ENCODE results near the gene RAB6A. TPM values are rescaled to one million over a fixed set of nuclear protein-coding genes. Genes with fewer than 3 reads are reported as not detected.
A peak's percentile ranks its signal among the peaks of the same experiment; 100 is the strongest.

RAB6A gene
- total and polyA plus RNA-seq, 2 experiments from 2014 or later, result 119 to 218 TPM

GRCh38 chr11:73663604-73664495 lies 97.0 kb downstream of the RAB6A start:
- no peaks in the 10 kb centered on the region for H3K4me1 ChIP-seq (ENCODE audit: low read depth)
- no peak overlapping the region for H3K27ac ChIP-seq
- no peak for DNase-seq (ENCODE audit: low read depth in 1 of 2, low spot score in 1 of 2)
- H3K9me3 ChIP-seq (ENCODE audit: low read depth), result no peaks in the 10 kb centered on the region
- no peaks in the 10 kb centered on the region for H3K27me3 ChIP-seq
- H3K4me3 ChIP-seq, result no peak overlapping the region
- no peaks in the 10 kb centered on the region for H3K36me3 ChIP-seq
- TF ChIP-seq, protein P1, sequence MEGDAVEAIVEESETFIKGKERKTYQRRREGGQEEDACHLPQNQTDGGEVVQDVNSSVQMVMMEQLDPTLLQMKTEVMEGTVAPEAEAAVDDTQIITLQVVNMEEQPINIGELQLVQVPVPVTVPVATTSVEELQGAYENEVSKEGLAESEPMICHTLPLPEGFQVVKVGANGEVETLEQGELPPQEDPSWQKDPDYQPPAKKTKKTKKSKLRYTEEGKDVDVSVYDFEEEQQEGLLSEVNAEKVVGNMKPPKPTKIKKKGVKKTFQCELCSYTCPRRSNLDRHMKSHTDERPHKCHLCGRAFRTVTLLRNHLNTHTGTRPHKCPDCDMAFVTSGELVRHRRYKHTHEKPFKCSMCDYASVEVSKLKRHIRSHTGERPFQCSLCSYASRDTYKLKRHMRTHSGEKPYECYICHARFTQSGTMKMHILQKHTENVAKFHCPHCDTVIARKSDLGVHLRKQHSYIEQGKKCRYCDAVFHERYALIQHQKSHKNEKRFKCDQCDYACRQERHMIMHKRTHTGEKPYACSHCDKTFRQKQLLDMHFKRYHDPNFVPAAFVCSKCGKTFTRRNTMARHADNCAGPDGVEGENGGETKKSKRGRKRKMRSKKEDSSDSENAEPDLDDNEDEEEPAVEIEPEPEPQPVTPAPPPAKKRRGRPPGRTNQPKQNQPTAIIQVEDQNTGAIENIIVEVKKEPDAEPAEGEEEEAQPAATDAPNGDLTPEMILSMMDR (IDR thresholded peaks at IDR 0.05; ENCODE audit: low read depth, low read length), result no peak

- Histone ChIP-seq H3K4me3 (no peak overlapping the region), H3K36me3 (no peaks in the 10 kb centered on the region), H3K27me3 (no peaks in the 10 kb centered on the region), H3K27ac (no peak overlapping the region), H3K4me1 (ENCODE audit: low read depth) (no peaks in the 10 kb centered on the region), H3K9me3 (ENCODE audit: low read depth) (no peaks in the 10 kb centered on the region)
- no peak for DNase-seq (ENCODE audit: low read depth in 1 of 2, low spot score in 1 of 2)
- TF ChIP-seq, protein P1 (IDR thresholded peaks at IDR 0.05; ENCODE audit: low read depth, low read length), result no peak
These were observed 98.3 kb downstream of the RAB6A start for GRCh38 chr11:73662445-73663157.

- no peaks in the 10 kb centered on the region for H3K27me3 ChIP-seq
- H3K27ac ChIP-seq, result no peak overlapping the region
- no peak overlapping the region for H3K4me3 ChIP-seq
- H3K4me1 ChIP-seq (ENCODE audit: low read depth), result no peaks in the 10 kb centered on the region
- TF ChIP-seq, protein P1 (IDR thresholded peaks at IDR 0.05; ENCODE audit: low read depth, low read length), result peak; percentile 97
- H3K9me3 ChIP-seq (ENCODE audit: low read depth), result no peaks in the 10 kb centered on the region
- peak; percentile 90 to 92 for DNase-seq (ENCODE audit: low read depth in 1 of 2, low spot score in 1 of 2)
- H3K36me3 ChIP-seq, result no peaks in the 10 kb centered on the region
These were observed 99.7 kb downstream of the RAB6A start for GRCh38 chr11:73661035-73661628.

DNA sequence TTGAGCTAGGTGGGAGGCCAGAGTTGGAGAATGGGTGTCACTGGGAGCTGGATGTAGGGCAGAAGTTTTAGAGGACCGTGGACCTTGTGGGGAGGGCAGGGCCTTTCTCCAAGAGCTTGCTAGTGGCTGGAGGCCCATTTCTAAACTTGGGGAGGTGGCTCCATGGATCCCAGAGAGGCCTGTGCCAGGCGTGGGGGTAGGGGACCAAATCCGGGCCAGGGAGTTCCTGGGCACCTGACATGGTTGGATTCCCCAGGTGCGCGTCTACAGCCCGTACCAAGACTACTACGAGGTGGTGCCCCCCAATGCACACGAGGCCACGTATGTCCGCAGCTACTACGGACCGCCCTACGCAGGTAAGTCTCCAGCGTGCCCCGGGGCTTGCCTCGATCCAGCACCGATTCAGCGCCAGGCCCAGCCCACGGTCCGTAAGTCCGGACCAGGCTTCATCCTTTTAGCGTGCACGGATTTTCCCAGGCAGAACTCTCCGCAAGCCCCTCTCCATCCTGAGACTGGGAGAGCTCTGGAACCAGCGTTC lies 100.3 kb downstream of the RAB6A start:
- TF ChIP-seq, protein P1 (IDR thresholded peaks at IDR 0.05; ENCODE audit: low read depth, low read length), result no peak
- no peak overlapping the region for H3K4me3 ChIP-seq
- H3K27ac ChIP-seq, result no peak overlapping the region

DNA sequence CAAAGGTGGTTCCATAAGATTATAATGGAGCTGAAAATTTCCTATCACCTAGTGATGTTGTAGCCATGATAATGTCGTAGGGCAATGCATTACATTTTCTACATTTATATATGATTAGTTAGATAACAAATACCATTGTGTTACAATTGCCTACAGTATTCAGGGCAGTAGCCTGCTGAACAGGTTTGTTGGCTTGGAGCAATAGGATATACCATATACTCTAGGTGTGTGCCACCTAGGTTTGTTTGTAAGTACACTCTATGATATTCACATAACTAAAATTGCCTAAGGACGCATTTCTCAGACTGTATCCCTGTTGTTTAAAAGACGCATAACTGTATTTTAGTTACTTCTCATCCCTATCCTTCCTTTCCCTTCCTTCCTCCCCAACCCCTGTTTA lies 100.9 kb downstream of the RAB6A start:
- H3K4me3 ChIP-seq, result no peak overlapping the region

More for the DNA sequence above, 100.3 kb downstream of the RAB6A start:
- Histone ChIP-seq H3K36me3 (no peaks in the 10 kb centered on the region), H3K27me3 (no peaks in the 10 kb centered on the region), H3K9me3 (ENCODE audit: low read depth) (no peaks in the 10 kb centered on the region), H3K4me1 (ENCODE audit: low read depth) (no peaks in the 10 kb centered on the region)
- DNase-seq (ENCODE audit: low read depth in 1 of 2, low spot score in 1 of 2), result no peak

More for the DNA sequence above, 100.9 kb downstream of the RAB6A start:
- TF ChIP-seq, protein P1 (IDR thresholded peaks at IDR 0.05; ENCODE audit: low read depth, low read length), result no peak
- no peak for DNase-seq (ENCODE audit: low read depth in 1 of 2, low spot score in 1 of 2)
- no peaks in the 10 kb centered on the region for H3K9me3 ChIP-seq (ENCODE audit: low read depth)
- no peaks in the 10 kb centered on the region for H3K4me1 ChIP-seq (ENCODE audit: low read depth)
- no peaks in the 10 kb centered on the region for H3K36me3 ChIP-seq
- H3K27ac ChIP-seq, result no peak overlapping the region
- no peaks in the 10 kb centered on the region for H3K27me3 ChIP-seq

Measured in cardiac muscle cell (in vitro differentiated cells and primary cell).